Esophagus squamous epithelium (tissue), 5 donors: ENCODE measurements around the gene ZBTB17. TPM values are rescaled to one million over a fixed set of nuclear protein-coding genes. Genes with fewer than 3 reads are reported as not detected.

Source experiments
- DNase-seq: peaks from one replicate; lab custom pipeline; 2025; lab: John Stamatoyannopoulos, UW
- H3K27ac ChIP-seq, 4 donors: fragments of 200-600 bp; sonication (generic); one replicate each; pipeline ENCODE4 v1.5.1; 2016 to 2019; ENCODE audit warnings: mild to moderate bottlenecking in 1 of 4
- H3K27me3 ChIP-seq, 4 donors: fragments of 200-600 bp; sonication (generic); 1 replicate in 3 of 4; 2 replicates in 1 of 4; pipeline versions ENCODE4 v1.5.1 to v1.6.0; 2017 to 2021; ENCODE audit warnings: antibody characterized with exemption in 1 of 4
- H3K36me3 ChIP-seq, 3 donors: fragments of 200-600 bp; sonication (generic); one replicate each; pipeline ENCODE4 v1.5.1; 2016 to 2019
- H3K4me1 ChIP-seq, 3 donors: fragments of 200-600 bp; sonication (generic); one replicate each; pipeline ENCODE4 v1.5.1; 2017 to 2019
- H3K4me3 ChIP-seq, 4 donors: fragments of 200-600 bp; sonication (generic); 1 replicate in 3 of 4; 2 replicates in 1 of 4; pipeline ENCODE4 v1.5.1; 2016 to 2019; ENCODE audit warnings: mild to moderate bottlenecking in 2 of 4, moderate library complexity in 1 of 4
- H3K9me3 ChIP-seq, 3 donors: fragments of 200-600 bp; sonication (generic); one replicate each; pipeline ENCODE4 v1.5.1; 2016 to 2019
- CTCF ChIP-seq, 6 experiments: fragments of 450-650 bp in 4 of 6; fragments of 200-600 bp in 2 of 6; sonication (generic) in 2 of 6; IDR thresholded peaks; one replicate each; pipeline ENCODE4 v1.5.1; 2016 to 2019; ENCODE audit warnings: antibody characterized with exemption in 6 of 6, mild to moderate bottlenecking in 4 of 6, moderate library complexity in 4 of 6
- POLR2A ChIP-seq, 4 donors: fragments of 450-650 bp; IDR thresholded peaks; one replicate each; pipeline ENCODE4 v1.6.1; 2017; ENCODE audit warnings: antibody characterized with exemption in 4 of 4, mild to moderate bottlenecking in 4 of 4, moderate library complexity in 3 of 4
- WGBS, 2 donors: methylation state at CpG; one replicate each; pipeline ENCODE4 v1.1.5; 2018; 5-methylcytosine and 5-hydroxymethylcytosine counted together
- intact Hi-C: fragments of 100-400 bp; cut with DNase I; formaldehyde crosslinking; loops from one replicate; pipeline ENCODE4 v1.15.0; 2022
- total RNA-seq, 4 donors: library from RNA; depleted of rRNA; stranded (reverse); fragments of >200 nt; gene quantifications; one replicate each; pipeline ENCODE4 v1.1.0, GENCODE V29; 2016
- donor health status: DM: yes; HTN: yes; CAD: no.

ZBTB17 gene
- total RNA-seq, 4 donors from 2014 or later = 19.1 to 33.1 (median 26.8) TPM

- Histone ChIP-seq H3K4me3 (no peak overlapping the region), H3K9me3 (no peaks in the 10 kb centered on the region), H3K27me3 (no peaks in the 10 kb centered on the region), H3K27ac (no peak overlapping the region), H3K36me3 (peaks cover 10 to 56% (median 10%) of the 10 kb centered on the region in 3 donors), H3K4me1 (peaks cover 3 to 59% (median 18%) of the 10 kb centered on the region in 3 donors)
- no peak for TF ChIP-seq CTCF (IDR thresholded peaks at IDR 0.05)
- TF ChIP-seq POLR2A (IDR thresholded peaks at IDR 0.05) = no peak
- 92 to 96% methylated on average over 2 to 4 of the region's 13 CpGs for WGBS, 2 donors
- DNase-seq = no peak
- intact Hi-C loops = no loop called here
These were observed 6.5 kb downstream of the ZBTB17 start for GRCh38 chr1:15969321-15969880.

GRCh38 chr1:15968172-15968571, 7.7 kb downstream of the ZBTB17 start:
- no peak overlapping the region for H3K27ac ChIP-seq
- intact Hi-C loops = no loop called here
- no peaks in the 10 kb centered on the region for H3K27me3 ChIP-seq
- no peak for DNase-seq
- peaks cover 10 to 56% (median 10%) of the 10 kb centered on the region in 3 donors for H3K36me3 ChIP-seq
- peaks cover 8 to 59% (median 21%) of the 10 kb centered on the region in 3 donors for H3K4me1 ChIP-seq
- WGBS, 2 donors = 83 to 87% methylated on average over 5 of the region's 5 CpGs
- TF ChIP-seq POLR2A (IDR thresholded peaks at IDR 0.05) (no peak), CTCF (IDR thresholded peaks at IDR 0.05) (no peak)
- H3K4me3 ChIP-seq = no peak overlapping the region
- no peaks in the 10 kb centered on the region for H3K9me3 ChIP-seq

- WGBS, 2 donors = 94 to 96% methylated on average over 6 of the region's 6 CpGs
- Histone ChIP-seq H3K27ac (peak overlapping the region in 1 of 4 donors; percentile 74), H3K4me3 (no peak overlapping the region), H3K27me3 (no peaks in the 10 kb centered on the region), H3K36me3 (peaks cover 7 to 51% (median 10%) of the 10 kb centered on the region in 3 donors), H3K9me3 (no peaks in the 10 kb centered on the region), H3K4me1 (peaks cover 8 to 62% (median 21%) of the 10 kb centered on the region in 3 donors)
- TF ChIP-seq CTCF (IDR thresholded peaks at IDR 0.05) (no peak), POLR2A (IDR thresholded peaks at IDR 0.05) (no peak)
- no peak for DNase-seq
- intact Hi-C loops = no loop called here
These were observed 9.0 kb downstream of the ZBTB17 start for GRCh38 chr1:15966956-15967344.

- no peaks in the 10 kb centered on the region for H3K27me3 ChIP-seq
- peak overlapping the region in 1 of 4 donors; percentile 3 for H3K4me3 ChIP-seq
- WGBS, 2 donors = 36% methylated on average over 18 of the region's 18 CpGs
These were observed 9.6 kb downstream of the ZBTB17 start for GRCh38 chr1:15966081-15966955.

More at GRCh38 chr1:15966081-15966955, 9.6 kb downstream of the ZBTB17 start:
- no peak for DNase-seq
- Histone ChIP-seq H3K4me1 (peaks cover 8 to 57% (median 21%) of the 10 kb centered on the region in 3 donors), H3K36me3 (peaks cover 5 to 45% (median 10%) of the 10 kb centered on the region in 3 donors), H3K9me3 (no peaks in the 10 kb centered on the region), H3K27ac (peak overlapping the region; percentile 24 to 76 (median 63))
- intact Hi-C loops = no loop called here
- TF ChIP-seq POLR2A (IDR thresholded peaks at IDR 0.05) = no peak
- TF ChIP-seq CTCF (IDR thresholded peaks at IDR 0.05) = no peak
